Endodermal cell (in vitro differentiated cells): ENCODE data around the gene ADH1A. TPM values are rescaled to one million over a fixed set of nuclear protein-coding genes. Genes with fewer than 3 reads are reported as not detected.

Experiments
- DNase-seq: peaks from one replicate; pipeline ENCODE4 v3.0.0-alpha.2; 2017
- H3K27ac ChIP-seq: 2 replicates; pipeline ENCODE4 v1.5.1; 2013; ENCODE audit warnings: mild to moderate bottlenecking, low read depth, low read length, moderate library complexity
- H3K27me3 ChIP-seq: 2 replicates; pipeline ENCODE4 v1.6.1; 2013; ENCODE audit warnings: mild to moderate bottlenecking, low read length, moderate library complexity; ENCODE audit not compliant: insufficient read depth, control insufficient read depth, poor library complexity, severe bottlenecking
- H3K36me3 ChIP-seq: 2 replicates; pipeline ENCODE4 v1.7.0; 2013; ENCODE audit warnings: mild to moderate bottlenecking, low read length, moderate library complexity; ENCODE audit not compliant: control insufficient read depth, insufficient read depth
- H3K4me1 ChIP-seq: one replicate; pipeline ENCODE4 v1.7.0; 2013; ENCODE audit warnings: low read length; ENCODE audit not compliant: control insufficient read depth, insufficient read depth
- H3K4me3 ChIP-seq: 2 replicates; pipeline ENCODE4 v1.5.1; 2013; ENCODE audit warnings: mild to moderate bottlenecking, low read length, moderate library complexity
- H3K9ac ChIP-seq: 2 replicates; pipeline ENCODE4 v1.6.1; 2013; ENCODE audit warnings: mild to moderate bottlenecking, low read length, moderate library complexity; ENCODE audit not compliant: poor library complexity, severe bottlenecking; ENCODE audit errors: extremely low read depth
- H3K9me3 ChIP-seq: 2 replicates; pipeline ENCODE4 v1.6.1; 2013; ENCODE audit warnings: mild to moderate bottlenecking, low read length, moderate library complexity; ENCODE audit not compliant: control insufficient read depth
- H3K27ac Mint-ChIP-seq: 2 replicates; pipeline ENCODE4 v1.8.0; 2020; ENCODE audit warnings: mixed read lengths
- H3K27me3 Mint-ChIP-seq: 2 replicates; pipeline ENCODE4 v1.8.0; 2021; ENCODE audit warnings: mild to moderate bottlenecking, mixed read lengths; ENCODE audit not compliant: insufficient read depth
- H3K36me3 Mint-ChIP-seq: 2 replicates; pipeline ENCODE4 v1.8.0; 2020; ENCODE audit warnings: low read depth, mixed read lengths
- H3K4me1 Mint-ChIP-seq: 2 replicates; pipeline ENCODE4 v1.8.0; 2020; ENCODE audit warnings: mixed read lengths
- H3K4me3 Mint-ChIP-seq: 2 replicates; pipeline ENCODE4 v1.8.0; 2020; ENCODE audit warnings: mild to moderate bottlenecking, moderate library complexity, mixed read lengths
- H3K9me3 Mint-ChIP-seq: 2 replicates; pipeline ENCODE4 v1.8.0; 2020; ENCODE audit warnings: mild to moderate bottlenecking, mixed read lengths
- WGBS, 2 experiments: methylation state at CpG; one replicate each; pipeline versions ENCODE4 v1.1.5 to v1.1.7; 2013; ENCODE audit warnings: missing lambda C conversion rate in 2 of 2, mixed read lengths in 1 of 2; ENCODE audit not compliant: insufficient coverage in 1 of 2, insufficient read length in 1 of 2; 5-methylcytosine and 5-hydroxymethylcytosine counted together
- total RNA-seq, 2 donors: library from RNA; stranded (reverse); fragmentation: NEBNext Ultra II Directional in 1 of 2; extraction: Animal tissue kit (Norgen Biotek cat#: 25700) in 1 of 2; gene quantifications; 2 replicates in 1 of 2; 3 replicates in 1 of 2; pipeline ENCODE4 v1.2.1, GENCODE V29; 2021
- TF ChIP-seq, protein P1 (sequence below): fragments of 200-600 bp; sonication (generic); conservative IDR thresholded peaks from 2 replicates; pipeline ENCODE4 v1.5.0; 2021; ENCODE audit warnings: antibody characterized with exemption, mild to moderate bottlenecking

The ADH1A gene
- total RNA-seq, 2 donors from 2014 or later, result not detected

DNA sequence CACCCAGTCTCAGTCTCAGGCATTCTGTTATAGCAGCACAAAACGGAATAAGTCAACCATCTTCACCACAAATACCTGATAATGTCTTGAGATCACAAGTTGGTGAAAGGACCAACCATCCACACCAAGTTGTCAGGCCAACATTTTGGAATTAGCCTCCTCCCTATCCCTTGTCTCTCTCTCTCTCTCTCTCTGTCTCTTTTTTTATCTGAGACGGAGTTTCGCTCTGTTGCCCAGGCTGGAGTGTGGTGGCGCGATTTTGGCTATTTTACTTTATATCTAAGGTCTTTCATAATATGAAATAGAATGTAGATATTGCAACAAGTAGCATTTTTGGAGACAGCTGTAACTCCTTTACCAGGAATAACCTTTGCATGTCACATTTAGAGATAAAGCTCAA lies 15.7 kb downstream of the ADH1A start:
- Histone ChIP-seq H3K4me3 (no peak overlapping the region), H3K36me3 (no peaks in the 10 kb centered on the region), H3K4me1 (no peaks in the 10 kb centered on the region), H3K9ac (no peak overlapping the region), H3K9me3 (no peaks in the 10 kb centered on the region), H3K27ac (no peak overlapping the region), H3K27me3 (no peaks in the 10 kb centered on the region)
- Mint-ChIP-seq H3K27me3 (no peaks in the 10 kb centered on the region), H3K27ac (no peak overlapping the region), H3K4me3 (no peak overlapping the region), H3K4me1 (no peaks in the 10 kb centered on the region), H3K9me3 (peaks cover 7% of the 10 kb centered on the region), H3K36me3 (no peaks in the 10 kb centered on the region)
- WGBS, 2 experiments, result 92 to 100% methylated on average over 1 to 3 of the region's 5 CpGs
- DNase-seq, result no peak
- TF ChIP-seq, protein P1, sequence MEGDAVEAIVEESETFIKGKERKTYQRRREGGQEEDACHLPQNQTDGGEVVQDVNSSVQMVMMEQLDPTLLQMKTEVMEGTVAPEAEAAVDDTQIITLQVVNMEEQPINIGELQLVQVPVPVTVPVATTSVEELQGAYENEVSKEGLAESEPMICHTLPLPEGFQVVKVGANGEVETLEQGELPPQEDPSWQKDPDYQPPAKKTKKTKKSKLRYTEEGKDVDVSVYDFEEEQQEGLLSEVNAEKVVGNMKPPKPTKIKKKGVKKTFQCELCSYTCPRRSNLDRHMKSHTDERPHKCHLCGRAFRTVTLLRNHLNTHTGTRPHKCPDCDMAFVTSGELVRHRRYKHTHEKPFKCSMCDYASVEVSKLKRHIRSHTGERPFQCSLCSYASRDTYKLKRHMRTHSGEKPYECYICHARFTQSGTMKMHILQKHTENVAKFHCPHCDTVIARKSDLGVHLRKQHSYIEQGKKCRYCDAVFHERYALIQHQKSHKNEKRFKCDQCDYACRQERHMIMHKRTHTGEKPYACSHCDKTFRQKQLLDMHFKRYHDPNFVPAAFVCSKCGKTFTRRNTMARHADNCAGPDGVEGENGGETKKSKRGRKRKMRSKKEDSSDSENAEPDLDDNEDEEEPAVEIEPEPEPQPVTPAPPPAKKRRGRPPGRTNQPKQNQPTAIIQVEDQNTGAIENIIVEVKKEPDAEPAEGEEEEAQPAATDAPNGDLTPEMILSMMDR, result no peak

DNA sequence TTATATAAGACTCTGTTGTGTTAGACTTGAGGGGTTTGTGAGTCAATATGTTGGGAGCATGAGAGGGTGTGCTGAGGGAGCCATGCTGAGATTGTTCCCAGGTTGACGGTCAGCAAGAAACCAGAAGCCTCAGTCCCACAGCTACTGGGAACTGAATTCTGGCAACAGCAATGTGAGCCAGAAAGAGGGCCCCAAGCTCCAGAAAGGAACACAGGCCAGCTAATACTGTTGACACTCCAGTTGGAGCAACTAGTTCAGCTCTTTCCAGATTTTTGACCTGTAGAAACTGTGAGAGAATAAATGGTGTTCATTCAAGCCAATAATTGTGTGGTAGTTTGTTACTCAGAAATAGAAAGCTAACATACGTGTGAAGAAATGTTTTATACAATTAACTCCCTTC lies 17.1 kb downstream of the ADH1A start:
- TF ChIP-seq, protein P1, result no peak
- Mint-ChIP-seq H3K27me3 (no peaks in the 10 kb centered on the region), H3K9me3 (peaks cover 12% of the 10 kb centered on the region), H3K27ac (no peak overlapping the region), H3K4me1 (no peaks in the 10 kb centered on the region), H3K36me3 (no peaks in the 10 kb centered on the region), H3K4me3 (no peak overlapping the region)
- 98 to 100% methylated on average over 1 of the region's 2 CpGs for WGBS, 2 experiments
- Histone ChIP-seq H3K9me3 (no peaks in the 10 kb centered on the region), H3K27me3 (no peaks in the 10 kb centered on the region), H3K27ac (no peak overlapping the region), H3K9ac (no peak overlapping the region), H3K4me1 (no peaks in the 10 kb centered on the region), H3K36me3 (no peaks in the 10 kb centered on the region), H3K4me3 (no peak overlapping the region)
- DNase-seq, result no peak

DNA sequence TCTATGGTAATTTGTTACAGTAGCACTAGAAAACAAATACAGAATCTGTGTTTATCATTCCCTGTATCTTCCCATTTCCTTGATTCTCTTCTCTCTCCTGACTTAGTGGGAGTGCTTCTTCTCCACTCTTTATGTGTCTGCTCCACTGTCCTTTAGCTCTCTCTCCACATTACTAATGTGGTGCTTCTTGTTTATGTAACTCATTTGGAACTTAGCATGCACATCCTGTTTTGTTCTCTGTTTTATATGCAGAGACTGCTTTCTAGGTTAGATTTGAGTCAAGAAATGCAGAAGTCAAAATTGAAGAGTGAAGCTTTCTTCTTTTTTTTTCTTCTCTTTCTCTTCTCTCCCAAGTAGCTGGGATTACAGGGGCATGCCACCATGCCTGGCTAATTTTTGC lies 25.9 kb downstream of the ADH1A start:
- H3K36me3 ChIP-seq, result no peaks in the 10 kb centered on the region
- H3K27me3 Mint-ChIP-seq, result no peaks in the 10 kb centered on the region
- no peaks in the 10 kb centered on the region for H3K36me3 Mint-ChIP-seq
- no peaks in the 10 kb centered on the region for H3K27me3 ChIP-seq
- H3K9me3 Mint-ChIP-seq, result peaks cover 12% of the 10 kb centered on the region
- no peak overlapping the region for H3K27ac Mint-ChIP-seq
- no peak overlapping the region for H3K4me3 Mint-ChIP-seq
- no peak for DNase-seq
- TF ChIP-seq, protein P1, result no peak
- H3K9me3 ChIP-seq, result no peaks in the 10 kb centered on the region
- no peaks in the 10 kb centered on the region for H3K4me1 ChIP-seq
- no peak overlapping the region for H3K9ac ChIP-seq
- no peaks in the 10 kb centered on the region for H3K4me1 Mint-ChIP-seq
- no peak overlapping the region for H3K27ac ChIP-seq
- no peak overlapping the region for H3K4me3 ChIP-seq
